ENCODE measurements around the gene SHROOM3.

Gene SHROOM3

DNA sequence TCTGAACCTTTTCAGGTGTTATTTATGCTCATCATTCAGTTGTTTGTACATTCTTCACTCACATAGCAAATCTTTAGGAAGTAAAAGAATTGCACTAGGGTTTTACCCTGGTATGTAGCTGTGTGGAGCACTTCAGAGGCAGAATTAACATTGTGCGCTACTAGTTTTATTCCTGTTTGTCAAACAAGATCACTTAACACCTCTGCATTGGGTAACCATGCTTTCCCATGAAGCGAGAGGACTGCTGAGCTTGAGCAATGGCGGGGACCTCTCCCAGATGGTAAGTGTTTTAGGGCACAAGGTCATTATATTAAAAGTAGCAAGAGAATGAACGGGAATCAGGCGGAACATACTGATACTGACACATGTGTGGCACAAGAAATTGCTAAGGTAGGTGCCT, 59.2 kb downstream of the SHROOM3 start:
- Histone ChIP-seq H3K9me3 (ENCODE audit: insufficient read depth, low read length) (no peaks in the 10 kb centered on the region), H3K9ac (ENCODE audit: insufficient read length, low read depth) (no peak overlapping the region), H3K4me3 (ENCODE audit: insufficient read length, low read depth) (no peak overlapping the region), H3K27me3 (ENCODE audit: insufficient read depth, insufficient read length) (no peaks in the 10 kb centered on the region), H3K4me1 (ENCODE audit: insufficient read depth, insufficient read length) (no peaks in the 10 kb centered on the region), H3K36me3 (ENCODE audit: insufficient read depth, insufficient read length, low read length) (no peaks in the 10 kb centered on the region)
- TF ChIP-seq YY1 (IDR thresholded peaks at IDR 0.05; ENCODE audit: insufficient read depth, insufficient read length) (no peak), ZNF274 (IDR thresholded peaks at IDR 0.05; ENCODE audit: low read depth, low read length) (no peak), SUZ12 (IDR thresholded peaks at IDR 0.05; ENCODE audit: extremely low read depth, insufficient read depth, insufficient read length) (no peak)
- DNase-seq (ENCODE audit: low read depth, low spot score), result no peak

DNA sequence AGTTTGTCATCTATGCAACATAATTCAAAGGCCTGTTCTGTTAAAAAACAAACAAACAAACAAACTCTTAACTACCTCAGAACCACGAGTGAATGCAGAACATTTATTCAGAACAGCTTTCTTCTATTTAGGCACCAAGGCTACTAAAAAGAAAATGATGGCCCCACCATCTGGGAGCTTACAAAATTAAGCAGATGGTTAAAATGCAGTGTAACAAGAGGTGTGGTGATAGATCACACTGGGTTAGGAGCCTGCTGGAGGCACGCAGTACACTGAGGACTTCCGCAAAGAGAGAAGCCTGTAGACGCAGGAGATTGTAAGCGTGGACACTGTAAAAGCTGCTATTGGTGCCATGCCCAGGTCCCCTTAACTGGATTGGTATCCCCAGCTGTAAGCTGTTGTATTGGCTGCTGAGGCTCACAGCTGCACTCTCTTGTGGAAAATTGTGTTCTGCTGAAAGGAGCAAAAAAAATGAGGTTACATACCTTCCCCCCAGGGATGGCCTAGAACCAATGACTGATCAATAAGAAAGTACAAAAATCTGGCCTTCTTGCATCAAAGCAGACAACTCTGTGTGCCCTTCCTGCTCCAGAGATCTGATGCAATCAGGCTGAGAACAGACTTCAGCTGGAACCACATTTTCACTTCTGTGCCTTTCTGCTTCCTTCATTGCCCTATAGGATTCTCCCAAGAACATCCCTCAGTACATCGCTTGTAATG, 60.0 kb downstream of the SHROOM3 start:
- Histone ChIP-seq H3K4me3 (ENCODE audit: insufficient read length, low read depth) (no peak overlapping the region), H3K4me1 (ENCODE audit: insufficient read depth, insufficient read length) (no peaks in the 10 kb centered on the region), H3K27me3 (ENCODE audit: insufficient read depth, insufficient read length) (no peaks in the 10 kb centered on the region), H3K9ac (ENCODE audit: insufficient read length, low read depth) (no peak overlapping the region), H3K36me3 (ENCODE audit: insufficient read depth, insufficient read length, low read length) (no peaks in the 10 kb centered on the region), H3K9me3 (ENCODE audit: insufficient read depth, low read length) (no peaks in the 10 kb centered on the region)
- no peak for TF ChIP-seq SUZ12 (IDR thresholded peaks at IDR 0.05; ENCODE audit: extremely low read depth, insufficient read depth, insufficient read length)
- TF ChIP-seq ZNF274 (IDR thresholded peaks at IDR 0.05; ENCODE audit: low read depth, low read length), result no peak
- TF ChIP-seq YY1 (IDR thresholded peaks at IDR 0.05; ENCODE audit: insufficient read depth, insufficient read length), result no peak
- no peak for DNase-seq (ENCODE audit: low read depth, low spot score)

DNA sequence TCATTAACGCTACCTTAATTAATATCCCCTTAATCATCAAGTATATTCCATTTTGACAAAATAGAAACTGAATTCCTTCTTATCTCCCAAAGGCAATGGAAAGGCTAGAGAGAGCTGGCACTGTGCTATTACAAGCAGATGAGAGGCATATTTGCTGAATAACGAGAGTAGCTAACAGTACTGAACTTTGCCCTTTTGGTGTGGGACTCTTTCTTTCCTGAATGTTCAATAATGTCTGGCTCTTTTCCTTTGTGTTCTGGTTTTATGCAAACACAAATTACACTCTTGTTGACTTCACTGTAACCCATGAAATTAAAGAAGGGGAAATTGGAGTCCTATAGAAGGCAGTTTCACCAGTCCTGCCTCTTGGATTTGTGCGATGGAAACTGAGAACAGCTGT, 63.5 kb downstream of the SHROOM3 start:
- H3K27me3 ChIP-seq (ENCODE audit: insufficient read depth, insufficient read length), result no peaks in the 10 kb centered on the region
- no peak for TF ChIP-seq YY1 (IDR thresholded peaks at IDR 0.05; ENCODE audit: insufficient read depth, insufficient read length)
- TF ChIP-seq SUZ12 (IDR thresholded peaks at IDR 0.05; ENCODE audit: extremely low read depth, insufficient read depth, insufficient read length), result no peak
- no peak for TF ChIP-seq ZNF274 (IDR thresholded peaks at IDR 0.05; ENCODE audit: low read depth, low read length)
- no peak for DNase-seq (ENCODE audit: low read depth, low spot score)
- no peaks in the 10 kb centered on the region for H3K4me1 ChIP-seq (ENCODE audit: insufficient read depth, insufficient read length)
- no peak overlapping the region for H3K9ac ChIP-seq (ENCODE audit: insufficient read length, low read depth)
- H3K9me3 ChIP-seq (ENCODE audit: insufficient read depth, low read length), result no peaks in the 10 kb centered on the region
- no peak overlapping the region for H3K4me3 ChIP-seq (ENCODE audit: insufficient read length, low read depth)
- H3K36me3 ChIP-seq (ENCODE audit: insufficient read depth, insufficient read length, low read length), result no peaks in the 10 kb centered on the region

DNA sequence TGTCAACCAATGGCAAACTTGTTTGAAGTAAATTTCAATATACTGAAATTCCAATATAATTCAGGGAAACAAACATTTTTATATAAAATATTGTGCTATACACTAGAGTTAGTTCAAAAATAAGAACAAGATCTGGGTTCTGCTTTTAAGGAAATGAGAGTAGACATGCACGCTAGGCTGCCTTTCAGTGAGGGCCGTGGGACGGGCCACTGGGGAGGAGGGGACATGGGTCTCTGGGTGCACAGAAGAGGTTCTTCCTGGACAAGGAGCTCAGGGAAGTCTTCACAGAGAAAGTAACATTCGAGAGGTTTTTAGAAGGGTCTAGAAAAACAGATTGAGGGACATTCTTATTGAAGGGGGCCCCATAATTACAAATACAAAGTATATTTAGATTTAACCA, 64.4 kb downstream of the SHROOM3 start:
- no peaks in the 10 kb centered on the region for H3K27me3 ChIP-seq (ENCODE audit: insufficient read depth, insufficient read length)
- no peaks in the 10 kb centered on the region for H3K4me1 ChIP-seq (ENCODE audit: insufficient read depth, insufficient read length)
- H3K9ac ChIP-seq (ENCODE audit: insufficient read length, low read depth), result no peak overlapping the region
- no peaks in the 10 kb centered on the region for H3K9me3 ChIP-seq (ENCODE audit: insufficient read depth, low read length)
- TF ChIP-seq ZNF274 (IDR thresholded peaks at IDR 0.05; ENCODE audit: low read depth, low read length) (no peak), YY1 (IDR thresholded peaks at IDR 0.05; ENCODE audit: insufficient read depth, insufficient read length) (no peak), SUZ12 (IDR thresholded peaks at IDR 0.05; ENCODE audit: extremely low read depth, insufficient read depth, insufficient read length) (no peak)
- no peak for DNase-seq (ENCODE audit: low read depth, low spot score)
- no peaks in the 10 kb centered on the region for H3K36me3 ChIP-seq (ENCODE audit: insufficient read depth, insufficient read length, low read length)
- H3K4me3 ChIP-seq (ENCODE audit: insufficient read length, low read depth), result no peak overlapping the region

DNA sequence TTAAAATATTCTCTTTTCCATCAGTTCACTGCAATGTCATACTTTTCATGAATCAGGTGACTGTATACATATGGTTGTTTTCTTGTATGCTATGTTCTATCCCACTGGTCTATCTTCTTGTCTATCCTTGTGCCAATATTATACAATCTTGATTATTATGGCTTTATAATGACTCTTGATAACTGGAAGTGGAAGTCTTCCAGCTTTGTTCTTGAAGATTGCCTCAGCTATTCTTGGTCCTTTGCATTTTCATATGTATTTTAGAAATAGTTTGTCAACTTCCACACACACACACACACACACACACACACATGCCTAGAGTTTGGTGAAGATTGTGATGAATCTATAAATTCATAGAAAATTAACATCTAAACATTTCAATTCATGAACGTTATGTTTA, 67.9 kb downstream of the SHROOM3 start:
- no peak for TF ChIP-seq YY1 (IDR thresholded peaks at IDR 0.05; ENCODE audit: insufficient read depth, insufficient read length)
- no peak for TF ChIP-seq ZNF274 (IDR thresholded peaks at IDR 0.05; ENCODE audit: low read depth, low read length)
- TF ChIP-seq SUZ12 (IDR thresholded peaks at IDR 0.05; ENCODE audit: extremely low read depth, insufficient read depth, insufficient read length), result no peak
- H3K27me3 ChIP-seq (ENCODE audit: insufficient read depth, insufficient read length), result no peaks in the 10 kb centered on the region
- no peak overlapping the region for H3K9ac ChIP-seq (ENCODE audit: insufficient read length, low read depth)
- no peaks in the 10 kb centered on the region for H3K4me1 ChIP-seq (ENCODE audit: insufficient read depth, insufficient read length)
- H3K36me3 ChIP-seq (ENCODE audit: insufficient read depth, insufficient read length, low read length), result no peaks in the 10 kb centered on the region
- H3K4me3 ChIP-seq (ENCODE audit: insufficient read length, low read depth), result no peak overlapping the region
- H3K9me3 ChIP-seq (ENCODE audit: insufficient read depth, low read length), result no peaks in the 10 kb centered on the region
- no peak for DNase-seq (ENCODE audit: low read depth, low spot score)

DNA sequence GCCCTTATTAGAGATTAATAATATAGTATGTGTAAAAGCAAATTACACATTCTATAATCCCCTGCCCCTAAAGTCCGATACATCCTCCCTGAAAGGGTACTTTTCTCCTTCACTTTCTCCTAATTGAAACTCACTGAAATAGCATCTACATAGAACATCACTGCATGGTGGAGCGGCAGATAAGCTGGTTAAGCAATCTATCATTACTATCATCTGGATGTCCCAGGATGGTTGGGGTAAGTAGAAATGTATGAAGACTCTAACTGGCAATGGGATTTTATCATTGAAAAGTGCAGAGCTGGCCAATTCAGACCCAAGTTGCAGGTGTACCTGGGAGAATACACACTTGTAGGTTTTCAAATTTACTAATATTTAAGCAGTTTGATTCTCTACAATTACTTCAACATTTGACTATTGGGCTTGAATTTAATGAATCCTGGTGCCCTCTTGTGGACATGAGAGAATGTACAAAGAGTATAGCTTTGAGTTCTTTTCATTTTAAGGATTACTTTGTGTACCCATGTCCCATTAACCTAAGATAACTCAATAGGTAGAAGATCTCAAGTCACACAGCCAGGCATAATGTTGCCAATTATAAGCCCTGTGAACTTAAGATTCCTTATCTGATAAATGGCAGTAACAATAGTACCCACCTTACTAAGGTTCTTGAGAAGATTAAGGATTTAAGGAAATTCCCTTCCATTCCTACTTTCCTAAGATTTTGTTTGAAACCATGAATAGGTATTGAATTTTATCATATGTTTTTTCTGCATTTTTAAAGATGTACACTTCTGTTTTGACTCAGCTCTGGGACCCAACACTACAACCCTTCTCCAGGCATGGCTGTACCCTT, 69.8 kb downstream of the SHROOM3 start:
- Histone ChIP-seq H3K9me3 (ENCODE audit: insufficient read depth, low read length) (no peaks in the 10 kb centered on the region), H3K36me3 (ENCODE audit: insufficient read depth, insufficient read length, low read length) (no peaks in the 10 kb centered on the region), H3K4me1 (ENCODE audit: insufficient read depth, insufficient read length) (no peaks in the 10 kb centered on the region), H3K27me3 (ENCODE audit: insufficient read depth, insufficient read length) (no peaks in the 10 kb centered on the region), H3K4me3 (ENCODE audit: insufficient read length, low read depth) (no peak overlapping the region), H3K9ac (ENCODE audit: insufficient read length, low read depth) (no peak overlapping the region)
- DNase-seq (ENCODE audit: low read depth, low spot score), result peak; percentile 9
- no peak for TF ChIP-seq ZNF274 (IDR thresholded peaks at IDR 0.05; ENCODE audit: low read depth, low read length)
- no peak for TF ChIP-seq YY1 (IDR thresholded peaks at IDR 0.05; ENCODE audit: insufficient read depth, insufficient read length)
- TF ChIP-seq SUZ12 (IDR thresholded peaks at IDR 0.05; ENCODE audit: extremely low read depth, insufficient read depth, insufficient read length), result no peak

DNA sequence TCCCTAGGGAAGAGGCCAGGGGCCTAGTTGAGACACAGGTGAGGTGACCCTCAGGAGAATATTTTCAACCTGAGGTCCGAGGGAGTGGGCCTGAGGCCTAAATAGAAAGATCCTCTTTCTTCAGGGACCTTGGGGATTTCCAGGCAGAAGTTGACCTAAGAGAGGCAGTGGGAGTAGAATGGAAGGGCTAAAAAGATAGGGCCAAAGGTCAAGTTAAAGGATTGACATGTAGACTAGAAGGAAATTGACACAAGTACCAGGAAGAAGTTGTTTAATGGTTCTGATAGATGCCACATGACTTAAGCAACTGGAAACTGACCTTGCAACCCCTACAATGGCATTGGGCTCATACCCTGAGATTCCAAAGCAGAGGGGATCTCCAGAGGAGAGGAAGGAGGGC, 76.9 kb downstream of the SHROOM3 start:
- Histone ChIP-seq H3K9ac (ENCODE audit: insufficient read length, low read depth) (no peak overlapping the region), H3K4me3 (ENCODE audit: insufficient read length, low read depth) (no peak overlapping the region), H3K27me3 (ENCODE audit: insufficient read depth, insufficient read length) (no peaks in the 10 kb centered on the region), H3K36me3 (ENCODE audit: insufficient read depth, insufficient read length, low read length) (no peaks in the 10 kb centered on the region), H3K9me3 (ENCODE audit: insufficient read depth, low read length) (peaks cover 8% of the 10 kb centered on the region; the same call in 1 of the 2 replicates), H3K4me1 (ENCODE audit: insufficient read depth, insufficient read length) (no peaks in the 10 kb centered on the region)
- no peak for TF ChIP-seq ZNF274 (IDR thresholded peaks at IDR 0.05; ENCODE audit: low read depth, low read length)
- TF ChIP-seq SUZ12 (IDR thresholded peaks at IDR 0.05; ENCODE audit: extremely low read depth, insufficient read depth, insufficient read length), result no peak
- TF ChIP-seq YY1 (IDR thresholded peaks at IDR 0.05; ENCODE audit: insufficient read depth, insufficient read length), result no peak
- DNase-seq (ENCODE audit: low read depth, low spot score), result no peak

Data from NT2/D1 (cell line).